Glutamatergic neuron (in vitro differentiated cells): ENCODE data around the gene RRBP1. TPM values are rescaled to one million over a fixed set of nuclear protein-coding genes. Genes with fewer than 3 reads are reported as not detected.

Experiments used
- DNase-seq: peaks from one replicate; pipeline ENCODE4 v3.0.0; 2022
- H3K27ac Mint-ChIP-seq: one replicate; pipeline ENCODE4 v1.8.0; 2020; ENCODE audit warnings: mild to moderate bottlenecking, mixed read lengths, inconsistent platforms; ENCODE audit not compliant: unreplicated experiment
- H3K27me3 Mint-ChIP-seq: one replicate; pipeline ENCODE4 v1.8.0; 2020; ENCODE audit warnings: mild to moderate bottlenecking, moderate library complexity, mixed read lengths, inconsistent platforms; ENCODE audit not compliant: unreplicated experiment
- H3K36me3 Mint-ChIP-seq: one replicate; pipeline ENCODE4 v1.8.0; 2020; ENCODE audit warnings: mild to moderate bottlenecking, mixed read lengths, inconsistent platforms; ENCODE audit not compliant: unreplicated experiment
- H3K4me1 Mint-ChIP-seq: one replicate; pipeline ENCODE4 v1.8.0; 2020; ENCODE audit warnings: mild to moderate bottlenecking, low read depth, mixed read lengths, inconsistent platforms; ENCODE audit not compliant: unreplicated experiment
- H3K4me3 Mint-ChIP-seq: one replicate; pipeline ENCODE4 v1.8.0; 2020; ENCODE audit warnings: mild to moderate bottlenecking, mixed read lengths, inconsistent platforms; ENCODE audit not compliant: unreplicated experiment
- H3K9me3 Mint-ChIP-seq: one replicate; pipeline ENCODE4 v1.8.0; 2020; ENCODE audit warnings: mild to moderate bottlenecking, moderate library complexity, mixed read lengths, inconsistent platforms; ENCODE audit not compliant: unreplicated experiment
- total RNA-seq: library from RNA; stranded (reverse); fragmentation: NEBNext Ultra II Directional; extraction: Animal tissue kit (Norgen Biotek cat#: 25700); gene quantifications from one replicate; pipeline ENCODE4 v1.2.1, GENCODE V29; 2021; ENCODE audit not compliant: unreplicated experiment
- TF ChIP-seq, protein P1 (sequence below): fragments of 200-600 bp; sonication (generic); IDR thresholded peaks from one replicate; pipeline ENCODE4 v1.5.0; 2021; ENCODE audit not compliant: partially characterized antibody, unreplicated experiment

RRBP1 gene
- total RNA-seq, 1 donor from 2014 or later = 63.3 TPM

DNA sequence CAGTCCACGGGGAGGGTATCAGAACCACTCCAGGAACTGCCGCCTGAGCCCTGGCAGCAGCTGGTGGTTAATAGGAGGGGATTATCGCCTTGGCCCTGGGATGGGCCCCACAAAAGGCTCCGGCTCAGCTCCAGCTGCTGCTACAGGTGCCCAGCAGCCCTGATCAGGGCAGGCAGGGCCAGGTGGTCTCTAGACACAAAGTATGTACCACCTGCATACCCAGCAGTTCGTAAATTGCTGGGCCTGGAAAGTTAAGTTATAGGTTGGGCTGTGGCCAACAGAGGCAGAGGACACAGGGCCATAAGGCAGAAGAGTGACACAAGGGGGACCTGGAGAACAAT lies 35.1 kb downstream of the RRBP1 start:
- Mint-ChIP-seq H3K4me3 (peak overlapping the region; percentile 10), H3K36me3 (no peaks in the 10 kb centered on the region), H3K4me1 (peaks cover 45% of the 10 kb centered on the region), H3K27me3 (no peaks in the 10 kb centered on the region), H3K9me3 (peaks cover 2% of the 10 kb centered on the region), H3K27ac (peak overlapping the region; percentile 91)
- TF ChIP-seq, protein P1, sequence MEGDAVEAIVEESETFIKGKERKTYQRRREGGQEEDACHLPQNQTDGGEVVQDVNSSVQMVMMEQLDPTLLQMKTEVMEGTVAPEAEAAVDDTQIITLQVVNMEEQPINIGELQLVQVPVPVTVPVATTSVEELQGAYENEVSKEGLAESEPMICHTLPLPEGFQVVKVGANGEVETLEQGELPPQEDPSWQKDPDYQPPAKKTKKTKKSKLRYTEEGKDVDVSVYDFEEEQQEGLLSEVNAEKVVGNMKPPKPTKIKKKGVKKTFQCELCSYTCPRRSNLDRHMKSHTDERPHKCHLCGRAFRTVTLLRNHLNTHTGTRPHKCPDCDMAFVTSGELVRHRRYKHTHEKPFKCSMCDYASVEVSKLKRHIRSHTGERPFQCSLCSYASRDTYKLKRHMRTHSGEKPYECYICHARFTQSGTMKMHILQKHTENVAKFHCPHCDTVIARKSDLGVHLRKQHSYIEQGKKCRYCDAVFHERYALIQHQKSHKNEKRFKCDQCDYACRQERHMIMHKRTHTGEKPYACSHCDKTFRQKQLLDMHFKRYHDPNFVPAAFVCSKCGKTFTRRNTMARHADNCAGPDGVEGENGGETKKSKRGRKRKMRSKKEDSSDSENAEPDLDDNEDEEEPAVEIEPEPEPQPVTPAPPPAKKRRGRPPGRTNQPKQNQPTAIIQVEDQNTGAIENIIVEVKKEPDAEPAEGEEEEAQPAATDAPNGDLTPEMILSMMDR = no peak
- DNase-seq = peak; percentile 38

DNA sequence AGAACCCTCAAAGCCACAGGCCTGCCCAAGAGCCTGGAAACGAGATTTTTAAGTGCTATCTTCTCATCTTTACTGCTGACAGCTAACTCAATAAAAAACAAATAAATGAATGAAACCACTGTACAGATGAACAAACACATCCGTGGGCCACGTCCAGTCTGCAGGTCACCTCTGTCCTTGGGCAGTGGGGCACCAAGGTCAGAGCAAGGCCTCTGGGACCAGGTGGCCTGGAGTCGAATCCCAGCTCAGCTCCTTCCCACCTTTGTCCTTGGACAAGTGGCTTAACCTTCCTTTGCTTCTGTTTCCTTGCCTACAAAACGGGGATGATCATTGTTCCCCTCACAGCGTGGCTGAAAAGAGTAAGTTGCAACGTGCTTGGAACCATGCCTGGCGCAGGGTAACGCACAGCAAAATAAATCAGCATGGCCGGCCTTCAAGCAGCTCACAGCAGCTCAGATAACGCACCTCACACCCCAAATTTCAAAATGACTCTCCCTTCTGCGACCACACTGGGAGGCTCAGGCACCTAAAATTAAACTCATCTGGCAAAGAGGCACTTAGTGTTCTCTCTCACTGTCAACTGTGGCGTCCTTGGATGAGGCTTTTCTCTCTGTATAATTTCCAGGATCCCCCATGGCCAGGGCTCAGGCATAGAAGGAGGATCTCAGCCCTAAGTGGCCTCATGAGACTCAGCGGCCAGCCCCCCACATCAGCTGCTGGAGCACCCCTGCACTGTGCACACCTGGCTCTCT lies 35.7 kb downstream of the RRBP1 start:
- Mint-ChIP-seq H3K9me3 (peaks cover 2% of the 10 kb centered on the region), H3K36me3 (no peaks in the 10 kb centered on the region), H3K27me3 (no peaks in the 10 kb centered on the region), H3K27ac (peak overlapping the region; percentile 91), H3K4me3 (peak overlapping the region; percentile 10), H3K4me1 (peaks cover 45% of the 10 kb centered on the region)
- DNase-seq = peak; percentile 9
- TF ChIP-seq, protein P1 = no peak

DNA sequence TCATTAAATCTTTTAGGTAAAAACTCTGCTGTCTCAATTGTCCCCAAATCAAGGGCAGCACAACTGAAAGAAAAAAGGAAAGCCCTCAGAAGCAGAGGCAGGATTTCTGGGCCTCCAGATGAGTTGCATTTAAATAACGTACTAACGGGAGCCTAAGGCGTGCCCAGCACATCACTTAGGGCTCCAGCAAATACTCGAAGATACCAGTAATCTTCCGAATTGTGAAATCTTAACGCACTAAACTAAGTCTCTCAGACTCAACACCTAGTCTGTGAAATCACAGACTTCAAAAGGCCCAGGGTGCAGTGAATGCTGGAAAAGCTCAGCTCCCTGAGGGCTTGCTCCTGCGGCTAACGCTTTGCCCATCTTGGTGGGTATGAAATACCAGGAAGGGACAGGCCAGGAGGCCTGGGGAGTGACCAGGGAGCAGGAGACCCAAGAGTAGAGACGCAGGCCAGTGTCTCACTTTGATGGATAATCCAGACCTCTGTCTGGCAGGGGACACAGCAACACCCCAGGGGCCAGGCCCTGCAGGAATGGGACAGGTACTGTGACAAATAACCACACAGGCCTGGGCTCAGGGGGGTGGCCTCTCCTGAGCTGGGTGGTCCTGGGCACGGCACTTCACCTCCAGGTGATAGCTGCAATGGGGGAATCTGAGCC lies 36.4 kb downstream of the RRBP1 start:
- H3K27ac Mint-ChIP-seq = no peak overlapping the region
- peak; percentile 9 for DNase-seq
- H3K4me1 Mint-ChIP-seq = peaks cover 47% of the 10 kb centered on the region
- H3K9me3 Mint-ChIP-seq = peaks cover 2% of the 10 kb centered on the region
- no peaks in the 10 kb centered on the region for H3K27me3 Mint-ChIP-seq
- no peaks in the 10 kb centered on the region for H3K36me3 Mint-ChIP-seq
- TF ChIP-seq, protein P1 = no peak
- H3K4me3 Mint-ChIP-seq = no peak overlapping the region

DNA sequence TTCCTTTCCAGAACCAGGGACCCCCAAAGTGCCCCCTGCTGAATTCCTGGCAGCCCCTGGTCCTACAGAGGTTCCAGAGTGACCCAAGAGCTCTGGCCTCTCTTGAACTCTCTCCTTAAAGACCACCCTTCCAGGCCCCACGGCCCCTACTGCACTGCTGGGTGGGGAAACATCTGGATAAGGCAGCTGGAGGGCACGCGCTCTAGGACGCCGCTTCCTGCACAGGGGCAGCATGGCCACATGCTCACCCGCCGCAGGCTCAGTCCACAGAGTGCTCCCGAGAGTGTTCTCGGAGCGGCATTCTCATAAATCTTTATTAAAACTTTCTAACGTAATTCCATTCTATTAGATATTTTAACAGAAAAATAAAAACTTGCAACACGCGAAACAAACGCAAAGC lies 37.0 kb downstream of the RRBP1 start:
- Mint-ChIP-seq H3K27me3 (no peaks in the 10 kb centered on the region), H3K27ac (no peak overlapping the region), H3K4me3 (peak overlapping the region; percentile 48), H3K9me3 (peaks cover 2% of the 10 kb centered on the region), H3K36me3 (no peaks in the 10 kb centered on the region), H3K4me1 (peaks cover 48% of the 10 kb centered on the region)
- TF ChIP-seq, protein P1 = no peak
- peak; percentile 11 for DNase-seq

DNA sequence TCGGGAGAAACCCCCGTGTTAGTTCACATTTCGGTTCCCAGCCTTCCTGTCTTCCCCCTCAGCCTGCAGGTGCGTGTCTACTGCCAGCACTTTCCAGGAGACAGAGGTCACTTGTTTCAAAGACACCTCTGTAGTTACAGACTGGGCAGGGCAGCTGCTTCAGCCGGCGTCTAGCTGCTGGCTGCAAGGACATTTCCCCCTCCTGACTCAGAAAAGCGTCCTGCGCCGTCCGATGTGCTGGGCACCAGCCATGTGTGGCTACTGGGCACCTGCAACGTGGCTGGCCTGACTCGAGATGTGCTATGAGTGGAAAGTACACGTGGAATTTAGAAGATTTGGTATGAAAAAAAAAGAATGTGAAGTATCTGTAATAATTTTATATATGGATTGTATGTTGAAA lies 37.6 kb downstream of the RRBP1 start:
- H3K4me1 Mint-ChIP-seq = peaks cover 44% of the 10 kb centered on the region
- H3K4me3 Mint-ChIP-seq = no peak overlapping the region
- no peak for DNase-seq
- H3K36me3 Mint-ChIP-seq = no peaks in the 10 kb centered on the region
- peaks cover 2% of the 10 kb centered on the region for H3K9me3 Mint-ChIP-seq
- no peaks in the 10 kb centered on the region for H3K27me3 Mint-ChIP-seq
- TF ChIP-seq, protein P1 = no peak
- no peak overlapping the region for H3K27ac Mint-ChIP-seq
